Forelimb muscle (tissue), 1 donor: ENCODE measurements around the gene FAM81A. TPM values are rescaled to one million over a fixed set of nuclear protein-coding genes. Genes with fewer than 3 reads are reported as not detected.
"Not testable (repeated sequence)": the region's sequence is repeated elsewhere in the genome, so short reads cannot be mapped to it uniquely, and the experiment has no call there.

Experiments used
- DNase-seq: peaks from one replicate; pipeline ENCODE4 v3.0.0-alpha.2; 2013; ENCODE audit warnings: low read depth
- polyA plus RNA-seq: library from polyadenylated mRNA; unstranded; fragments of 120-200 nt; gene quantifications from one replicate; pipeline ENCODE4 v1.2.1, GENCODE V29; 2013; ENCODE audit not compliant: insufficient read length

The FAM81A gene
- polyA plus RNA-seq, 1 donor, result 1.4 TPM

DNA sequence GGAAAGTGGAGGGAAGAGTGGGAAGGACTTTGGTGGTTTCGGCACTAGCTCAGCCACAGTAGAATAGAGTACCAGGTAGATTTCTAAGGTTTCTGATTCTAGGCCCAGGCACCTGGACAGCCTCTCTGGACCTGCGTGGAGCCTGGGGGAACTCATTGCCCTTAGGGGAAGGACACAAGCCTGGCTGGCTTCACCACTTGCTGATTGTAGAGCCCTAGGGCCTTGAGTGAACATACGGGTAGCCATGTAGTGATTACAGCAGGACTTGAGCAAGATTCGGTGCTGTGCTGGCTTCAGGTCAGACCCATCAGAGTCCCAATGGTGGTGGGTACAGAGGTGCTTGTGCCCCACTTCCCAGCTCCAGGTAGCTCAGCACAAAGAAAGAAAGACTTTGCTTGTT is 47.0 kb downstream of the FAM81A start:
- DNase-seq, result no peak

DNA sequence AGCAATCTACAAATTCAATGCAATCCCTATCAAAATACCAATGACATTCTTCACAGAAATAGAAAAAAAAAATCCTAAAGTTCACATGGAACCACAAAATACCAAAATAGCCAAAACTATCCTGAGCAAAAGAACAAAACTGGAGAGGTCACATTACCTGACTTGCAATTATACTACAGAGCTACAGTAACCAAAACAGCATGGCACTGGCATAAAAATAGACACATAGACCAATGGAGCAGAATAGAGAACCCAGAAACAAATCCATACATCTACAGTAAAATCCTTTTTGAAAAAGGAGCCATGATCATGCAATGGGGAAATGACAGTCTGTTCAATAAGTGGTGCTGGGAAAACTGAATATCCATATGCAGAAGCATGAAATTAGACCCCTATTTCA is 51.5 kb downstream of the FAM81A start:
- DNase-seq, result not testable (repeated sequence)

DNA sequence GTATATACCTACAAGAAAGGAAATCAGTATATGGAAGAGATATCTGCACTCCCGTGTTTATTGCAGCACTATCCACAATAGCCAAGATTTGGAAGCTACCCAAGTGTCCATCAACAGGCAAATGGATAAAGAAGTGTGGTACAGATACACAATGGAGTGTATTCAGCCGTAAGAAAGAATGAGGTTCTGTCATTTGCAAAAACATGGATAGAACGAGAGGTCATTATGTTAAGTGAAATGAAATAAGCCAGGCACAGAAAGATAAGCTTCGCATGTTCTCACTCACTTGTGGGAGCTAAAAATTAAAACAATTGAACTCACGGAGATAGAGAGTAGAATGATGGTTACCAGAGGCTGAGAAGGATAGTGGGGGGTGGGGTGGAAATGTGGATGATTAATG is 53.1 kb downstream of the FAM81A start:
- no peak for DNase-seq

DNA sequence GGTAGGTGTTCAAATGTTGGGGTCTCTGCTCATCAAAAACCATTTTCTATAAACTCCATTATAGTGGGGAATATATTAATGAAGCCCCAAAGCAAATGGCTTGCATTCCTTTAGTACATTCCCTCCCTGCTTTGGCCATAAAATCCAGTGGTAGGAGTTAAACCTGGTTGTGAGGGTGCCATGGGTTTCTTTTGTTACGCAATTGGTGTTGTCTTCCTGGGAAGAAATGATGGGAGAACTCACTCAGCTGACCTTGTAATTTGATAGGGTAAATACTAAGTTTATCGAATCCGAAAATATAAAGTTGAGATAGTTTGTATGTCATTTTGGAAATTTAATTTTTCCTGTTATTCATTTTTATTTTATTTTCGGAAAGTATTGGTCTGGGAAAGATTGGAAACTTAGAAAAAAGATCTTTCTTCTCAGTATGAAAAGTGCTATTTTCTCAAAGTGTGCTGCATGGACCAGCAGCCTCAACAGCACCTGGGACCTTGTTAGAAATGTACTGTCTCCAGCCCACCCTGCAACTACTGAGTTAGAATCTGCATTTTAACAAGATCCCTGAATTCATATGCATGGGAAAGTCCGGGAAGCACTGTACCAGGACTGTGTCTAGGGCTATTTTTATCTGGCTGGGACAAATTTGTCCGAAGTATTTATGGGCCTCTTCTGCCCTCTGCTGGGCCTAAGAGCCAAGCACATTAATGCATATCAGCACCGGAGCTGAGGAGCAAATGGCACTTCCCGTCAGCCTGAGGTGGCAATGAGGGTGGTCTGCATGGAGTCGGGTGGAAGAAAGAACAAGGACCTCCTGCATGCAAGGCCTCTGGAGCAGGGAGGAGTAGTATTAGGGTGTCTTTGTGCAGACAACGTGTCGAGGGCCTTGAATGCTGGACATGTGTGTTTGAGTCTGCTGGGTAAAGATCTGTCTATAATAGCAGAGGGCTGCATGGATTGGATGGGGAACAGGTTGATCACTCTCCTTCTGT is 54.7 kb downstream of the FAM81A start:
- DNase-seq, result peak; percentile 44

DNA sequence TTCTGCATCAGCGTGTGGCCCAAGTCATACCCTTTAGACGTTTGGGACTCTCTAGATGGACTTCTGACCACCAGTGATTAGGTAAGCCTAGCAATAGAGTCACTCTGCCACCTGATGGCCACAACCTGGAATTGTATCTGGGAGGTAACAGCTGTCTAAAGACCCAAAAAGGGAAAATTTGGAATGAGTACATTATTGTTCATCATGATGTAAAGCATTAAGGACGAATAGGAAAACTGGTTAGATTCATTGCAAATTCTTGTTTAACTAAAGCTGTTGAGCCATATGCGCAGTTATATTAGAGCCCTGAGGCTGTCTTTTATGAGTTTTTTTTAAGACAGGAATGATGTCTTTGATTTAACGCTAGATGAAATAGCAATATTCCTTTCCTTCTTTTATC is 63.6 kb downstream of the FAM81A start:
- no peak for DNase-seq

DNA sequence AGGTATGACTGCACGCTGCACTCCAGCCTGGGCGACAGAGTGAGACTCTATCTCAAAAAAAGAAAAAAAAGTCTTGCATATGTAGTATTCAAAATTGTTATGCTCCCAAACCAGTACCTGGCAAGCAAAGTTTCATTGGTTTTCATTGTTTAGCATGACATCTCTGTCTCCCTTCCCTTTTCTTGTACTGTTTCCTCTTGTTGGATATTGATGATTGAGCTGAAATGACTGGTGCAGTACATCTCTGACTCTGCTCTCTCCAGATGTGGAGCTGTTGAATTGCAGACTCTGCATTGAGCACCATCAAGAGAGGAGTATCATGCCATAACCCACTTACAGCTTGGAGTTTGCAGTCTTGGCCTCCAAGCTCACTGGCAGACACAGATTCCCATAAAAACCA is 77.2 kb downstream of the FAM81A start:
- DNase-seq, result no peak

DNA sequence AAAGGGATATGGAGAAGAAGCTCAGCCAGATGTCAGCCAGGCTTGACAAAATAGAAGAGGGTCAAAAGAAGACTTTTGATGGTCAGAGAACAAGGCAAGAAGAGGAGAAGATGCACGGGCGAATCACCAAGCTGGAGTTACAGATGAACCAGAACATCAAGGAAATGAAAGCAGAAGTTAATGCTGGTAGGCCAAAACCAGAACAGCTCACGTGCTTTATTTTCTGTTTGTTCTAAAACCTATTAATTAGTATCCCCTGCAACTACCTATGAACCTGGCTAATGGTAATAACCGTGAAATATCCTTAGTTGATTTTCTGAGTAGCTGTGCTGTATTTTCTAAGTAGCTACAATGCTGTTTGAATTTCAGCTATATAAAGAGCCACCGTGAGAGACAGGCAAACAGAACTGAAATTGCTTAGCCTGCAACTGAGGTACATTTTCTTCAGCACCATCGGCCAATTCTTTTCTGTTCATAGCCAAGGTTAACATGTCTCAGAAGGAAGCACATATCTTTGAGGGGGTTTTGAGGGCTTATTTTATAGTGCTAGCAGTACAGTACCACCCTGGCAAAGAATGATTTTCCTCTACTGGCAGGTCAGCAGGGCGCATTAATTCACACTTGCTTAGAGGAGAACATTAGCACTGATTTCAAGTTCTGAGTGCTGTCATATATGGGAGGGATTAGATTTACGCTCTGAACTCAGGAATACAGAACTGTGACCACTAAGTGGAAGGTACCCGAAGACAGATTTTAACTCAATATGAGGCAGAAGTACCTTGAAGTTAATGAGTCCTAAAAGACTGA is 78.9 kb downstream of the FAM81A start:
- DNase-seq, result no peak

DNA sequence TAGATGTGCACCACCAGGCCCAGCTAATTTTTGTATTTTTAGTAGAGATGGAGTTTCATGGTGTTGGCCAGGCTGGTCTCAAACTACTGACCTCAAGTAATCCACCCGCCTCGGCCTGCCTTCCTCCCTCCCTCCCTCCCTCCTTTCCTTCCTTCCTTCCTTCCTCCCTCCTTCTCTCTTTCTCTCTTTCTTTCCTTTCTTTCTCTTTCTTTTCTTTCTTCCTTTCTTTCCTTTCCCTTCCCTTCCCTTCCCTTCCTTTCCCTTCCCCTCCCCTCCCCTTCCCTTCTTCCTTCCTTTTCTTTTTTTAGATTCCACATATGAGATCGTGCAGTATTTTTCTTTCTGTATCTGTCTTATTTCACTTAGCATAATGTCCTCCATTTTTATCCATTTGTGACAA is 81.3 kb downstream of the FAM81A start:
- no peak for DNase-seq

DNA sequence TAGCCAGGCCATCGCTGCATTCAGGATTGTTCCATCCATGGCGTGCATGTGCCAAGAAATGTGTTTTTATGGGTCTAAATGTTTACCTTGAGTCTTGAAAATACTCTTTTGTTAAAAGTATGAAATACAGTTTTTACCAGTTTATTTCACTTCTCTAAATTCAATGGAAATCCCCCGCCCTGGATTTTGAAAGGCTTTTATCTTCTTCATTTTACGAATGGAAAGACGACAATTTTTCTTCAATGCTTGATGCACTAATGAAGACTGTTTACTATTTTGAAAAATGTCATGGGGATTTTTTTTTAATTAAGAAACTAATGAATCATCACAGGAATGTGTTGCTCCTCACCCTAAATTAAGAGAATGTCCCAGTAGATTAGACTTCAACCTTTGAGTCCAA is 83.5 kb downstream of the FAM81A start:
- no peak for DNase-seq

DNA sequence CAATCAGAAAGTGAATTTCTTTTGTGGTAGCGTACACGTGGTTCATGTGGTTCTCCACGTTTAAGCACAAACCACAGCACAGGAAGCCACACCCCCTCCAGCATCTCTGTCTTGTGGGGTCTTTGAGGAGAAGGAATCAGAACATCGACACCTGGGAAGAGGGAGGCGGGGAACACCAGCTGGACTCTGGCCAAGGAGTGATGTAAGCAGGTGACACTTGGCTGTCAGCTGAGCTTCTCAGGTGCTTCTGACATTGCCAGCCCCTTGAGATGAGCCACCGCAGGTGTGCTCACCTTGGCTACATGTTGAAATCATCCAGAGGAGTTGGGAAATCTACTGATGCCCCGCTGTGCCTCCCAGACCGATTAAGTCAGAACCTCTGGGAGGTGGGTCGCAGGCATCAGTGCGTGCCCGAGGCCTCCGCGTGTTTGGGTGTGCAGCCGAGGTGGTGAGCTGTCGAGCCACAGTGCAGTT is 85.0 kb downstream of the FAM81A start:
- DNase-seq, result no peak

DNA sequence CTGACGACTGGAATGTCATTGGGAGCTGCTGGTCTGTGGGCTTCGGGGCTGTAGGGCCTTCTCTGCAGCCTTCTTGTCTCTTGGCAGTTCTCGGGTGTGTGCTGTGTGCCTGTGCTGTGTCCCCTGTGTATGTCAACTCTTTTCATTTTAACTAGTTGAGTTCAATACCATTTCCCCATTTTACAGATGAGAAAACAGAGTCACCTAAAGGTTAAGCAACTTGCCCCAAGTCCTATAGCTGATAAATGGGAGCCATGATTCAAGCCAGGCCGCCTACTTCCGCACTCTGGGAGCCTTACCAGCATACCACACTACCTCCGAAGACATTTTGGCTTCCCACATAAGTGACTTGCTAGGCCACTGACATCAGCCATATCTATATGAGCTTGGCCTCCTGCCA is 85.7 kb downstream of the FAM81A start:
- no peak for DNase-seq

DNA sequence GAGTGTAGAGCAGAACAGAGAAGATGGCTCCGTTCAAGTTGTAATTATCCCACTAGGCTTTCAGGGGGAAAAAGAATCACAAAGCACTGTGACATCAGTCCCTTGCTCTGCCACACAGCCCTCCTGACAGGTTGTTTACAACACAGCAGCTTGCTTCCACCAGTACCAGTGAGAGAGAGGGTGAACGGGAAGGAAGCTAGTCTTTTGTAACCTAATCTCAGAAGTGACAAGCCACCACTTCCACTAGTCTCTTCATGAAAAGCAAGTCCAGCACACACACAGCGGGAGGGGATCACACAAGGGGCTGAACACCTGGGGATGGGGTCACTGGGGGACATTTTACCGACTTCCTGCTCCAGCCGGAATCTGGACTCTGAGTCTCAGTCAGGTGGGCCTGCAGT is 86.3 kb downstream of the FAM81A start:
- DNase-seq, result no peak

DNA sequence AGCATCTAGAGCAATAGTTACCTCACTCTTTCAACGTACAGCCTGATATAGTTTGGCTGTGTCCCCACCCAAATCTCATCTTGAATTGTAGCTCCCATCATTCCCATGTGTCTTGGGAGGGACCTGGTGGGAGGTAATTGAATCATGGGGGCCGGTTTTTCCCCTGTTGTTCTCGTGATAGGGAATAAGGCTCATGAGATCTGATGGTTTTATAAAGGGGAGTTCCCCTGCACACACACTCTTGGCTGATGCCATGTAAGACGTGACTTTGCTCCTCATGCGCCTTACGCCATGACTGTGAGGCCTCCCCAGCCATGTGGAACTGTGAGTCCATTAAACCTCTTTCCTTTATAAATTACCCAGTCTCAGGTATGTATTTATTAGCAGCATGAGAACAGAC is 88.5 kb downstream of the FAM81A start:
- DNase-seq, result not testable (repeated sequence)

DNA sequence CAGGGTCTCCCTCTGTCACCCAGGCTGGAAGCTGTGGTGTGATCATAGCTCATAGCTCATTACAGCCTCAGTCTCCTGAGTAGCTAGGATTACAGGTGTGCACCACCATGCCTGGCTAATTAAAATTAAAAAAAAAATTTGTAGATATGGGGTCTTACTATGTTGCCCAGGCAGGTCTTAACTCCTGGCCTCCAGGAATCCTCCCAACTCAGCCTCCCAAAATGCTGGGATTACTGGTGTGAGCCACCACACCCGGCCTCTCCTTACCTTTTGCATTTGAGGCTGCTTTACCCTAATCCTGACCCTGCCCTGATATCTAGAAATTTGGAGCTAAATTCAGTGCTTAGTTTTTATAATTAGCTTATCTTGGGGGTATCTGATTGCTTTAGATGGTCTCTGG is 90.4 kb downstream of the FAM81A start:
- no peak for DNase-seq

DNA sequence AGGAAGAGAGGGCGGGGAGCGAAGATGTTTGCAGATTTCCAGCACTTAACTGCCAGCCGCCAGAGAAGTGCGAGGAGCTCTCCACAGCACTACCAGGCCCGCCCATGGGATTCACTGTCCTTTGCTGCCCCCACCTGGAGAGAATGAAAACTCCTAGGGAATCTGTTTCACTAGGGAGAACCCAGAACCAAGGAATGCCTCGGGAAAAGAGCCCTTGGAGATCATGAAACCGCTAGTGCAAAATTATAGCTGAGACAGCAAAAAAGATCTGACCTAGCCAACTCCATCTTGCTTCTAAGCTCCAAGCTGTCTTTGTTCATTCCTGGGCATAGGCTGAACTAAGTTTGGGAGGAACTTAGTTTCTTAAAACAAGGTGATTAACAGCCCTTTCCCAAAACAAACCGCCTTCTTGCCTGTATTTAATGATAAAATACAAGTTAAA is 91.0 kb downstream of the FAM81A start:
- DNase-seq, result no peak

DNA sequence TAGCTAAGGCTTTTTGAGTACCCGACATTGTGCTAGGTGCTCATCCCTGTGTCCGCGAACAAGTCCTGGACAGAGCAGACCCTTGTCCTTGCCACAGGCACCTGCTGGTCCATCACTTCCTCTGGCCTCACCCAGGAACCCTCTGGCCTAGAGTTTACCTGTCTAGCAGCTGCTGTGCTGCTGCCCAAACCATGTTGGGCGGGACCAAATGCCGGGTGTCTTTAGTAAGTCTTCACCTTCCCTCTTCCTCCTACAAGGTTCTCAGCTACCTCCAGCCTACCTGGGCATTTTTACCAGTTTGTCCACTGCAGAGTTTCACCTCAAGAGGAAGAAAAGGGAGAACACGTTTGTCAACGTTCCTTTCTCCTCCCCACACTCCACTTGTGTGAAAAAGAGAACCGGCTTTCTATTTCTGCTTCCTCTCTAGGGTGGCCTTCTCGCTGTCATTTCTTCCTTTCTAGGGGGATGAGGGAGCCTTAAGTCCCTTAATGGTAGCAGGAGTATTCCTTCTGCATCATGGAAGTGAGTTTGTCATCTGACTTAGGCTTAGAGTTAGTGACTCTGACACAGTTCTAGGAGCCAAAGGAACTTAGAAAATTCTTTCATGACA is 93.2 kb downstream of the FAM81A start:
- no peak for DNase-seq

DNA sequence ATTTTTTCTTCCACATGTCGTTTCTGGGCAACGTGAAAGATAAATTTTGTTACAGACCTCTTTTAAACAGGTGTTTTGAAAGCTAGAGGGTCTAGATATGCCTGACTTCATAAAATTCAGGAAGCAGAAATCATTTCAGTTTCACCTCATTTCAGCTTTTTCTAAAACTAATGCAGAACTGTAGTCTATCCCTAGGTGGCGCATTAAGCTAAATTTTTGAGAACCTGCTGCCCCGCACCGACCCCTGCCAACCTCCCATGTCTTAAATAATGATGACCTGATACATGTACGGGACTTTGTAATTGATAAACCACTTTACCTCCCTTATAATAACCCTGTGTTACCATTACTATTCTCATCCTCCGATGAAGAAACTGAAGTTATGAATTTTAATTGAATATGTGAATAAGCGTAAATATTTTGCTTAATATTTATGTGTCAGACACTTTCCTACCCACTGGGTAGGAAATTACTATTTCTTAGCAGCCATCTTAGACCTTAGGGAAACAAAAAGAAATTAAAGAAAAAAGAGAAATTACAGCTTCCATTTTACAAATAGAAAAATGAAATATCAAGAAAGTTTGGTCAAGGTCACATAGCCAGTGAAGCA is 94.9 kb downstream of the FAM81A start:
- DNase-seq, result no peak

DNA sequence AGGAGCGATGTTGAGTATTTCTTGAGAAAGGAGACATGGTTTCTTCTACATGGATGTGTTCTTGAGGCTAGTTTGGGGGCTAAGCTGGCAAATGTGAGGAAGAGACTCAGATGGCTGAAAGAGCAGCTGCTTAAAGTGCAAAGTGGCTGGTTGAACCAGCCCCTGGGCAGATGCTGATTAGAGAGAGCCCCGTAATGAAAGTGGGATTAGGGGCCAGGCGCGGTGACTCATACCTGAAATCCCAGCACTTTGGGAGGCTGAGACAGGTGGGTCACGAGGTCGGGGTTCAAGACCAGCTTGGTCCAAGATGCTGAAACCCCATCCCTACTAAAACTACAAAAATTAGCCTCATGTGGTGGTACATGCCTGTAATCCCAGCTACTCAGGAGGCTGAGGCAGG is 98.6 kb downstream of the FAM81A start:
- no peak for DNase-seq

DNA sequence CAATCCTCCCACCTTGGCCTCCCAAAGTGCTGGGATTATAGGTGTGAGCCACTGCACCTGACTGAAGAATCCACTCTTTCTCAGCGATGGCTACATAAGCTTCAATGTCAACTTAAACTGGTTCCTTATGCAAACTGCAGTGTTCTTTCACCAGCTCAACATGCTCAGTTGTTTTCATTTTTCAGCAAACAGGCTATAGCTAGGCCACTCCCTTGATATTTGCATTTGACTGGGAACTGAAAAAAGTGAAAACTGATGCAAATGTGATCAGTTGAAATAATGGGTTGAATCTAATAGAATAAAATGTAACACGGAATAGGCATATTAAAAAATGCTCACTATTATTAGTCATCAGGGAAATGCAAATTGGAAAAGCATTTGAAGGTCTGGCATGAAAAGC is 99.4 kb downstream of the FAM81A start:
- no peak for DNase-seq

DNA sequence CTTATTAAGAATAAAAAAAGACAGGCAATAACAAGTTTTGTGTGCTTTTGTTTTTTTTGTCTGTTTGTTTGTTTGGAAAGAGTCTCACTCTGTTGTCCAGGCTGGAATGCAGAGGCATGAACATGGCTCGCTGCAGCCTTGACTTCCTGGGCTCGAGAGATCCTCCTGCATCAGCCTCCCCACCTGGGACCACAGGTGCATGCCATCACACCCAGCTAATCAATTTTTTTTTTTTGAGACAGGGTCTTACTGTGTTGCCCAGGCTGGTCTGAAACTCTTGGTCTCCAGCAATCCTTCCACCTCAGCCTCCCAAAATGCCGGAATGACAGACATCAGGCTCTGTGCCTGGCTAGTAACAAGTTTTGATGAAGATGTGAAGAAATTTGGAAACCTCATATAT is 100.5 kb downstream of the FAM81A start:
- no peak for DNase-seq

DNA sequence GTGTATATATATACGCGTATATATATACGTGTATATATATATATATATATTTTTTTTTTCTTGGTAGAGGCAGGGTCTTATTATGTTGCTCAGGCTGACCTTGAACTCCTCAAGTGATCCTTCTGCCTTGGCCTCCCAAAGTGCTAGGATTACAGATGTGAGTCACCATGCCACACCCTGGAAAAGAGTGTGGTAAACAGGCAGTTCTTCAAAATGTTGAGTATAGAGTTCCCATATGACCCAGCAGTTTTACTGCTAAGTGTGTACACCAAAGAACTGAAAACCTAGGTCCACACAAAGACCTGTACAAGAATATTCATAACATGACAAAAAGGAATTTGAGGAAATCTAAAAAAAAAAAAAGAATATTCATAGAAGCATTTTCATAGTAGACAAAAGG is 101.8 kb downstream of the FAM81A start:
- DNase-seq, result no peak

DNA sequence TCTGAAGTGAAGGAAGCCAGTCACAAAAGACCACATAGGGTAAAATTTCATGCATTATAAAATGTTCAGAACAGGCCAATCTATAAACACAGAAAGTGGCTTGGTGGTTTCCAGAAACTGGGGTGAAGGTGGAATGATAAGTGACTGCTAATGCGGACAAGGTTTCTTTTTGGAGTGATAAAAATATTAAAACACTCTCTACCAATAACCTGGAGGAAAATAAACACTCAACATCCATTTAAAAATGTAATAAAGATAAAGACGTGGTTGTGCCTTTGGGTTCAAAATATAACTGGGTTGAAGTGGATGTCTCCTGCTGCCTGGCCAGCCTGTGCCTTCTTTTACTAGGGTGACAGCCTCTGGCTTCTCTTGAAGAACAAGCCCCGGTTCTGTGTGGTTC is 102.7 kb downstream of the FAM81A start:
- no peak for DNase-seq
